Mesenchymal stem cell (in vitro differentiated cells and primary cell): ENCODE results near the gene BRD2.

Experiments
- DNase-seq: peaks from one replicate; pipeline ENCODE4 v3.0.0-alpha.2; 2013
- H2AFZ ChIP-seq: one replicate; pipeline ENCODE4 v1.6.1; 2013; ENCODE audit warnings: low read depth, mild to moderate bottlenecking, control low read depth, inconsistent platforms, low read length, moderate library complexity
- H2AK5ac ChIP-seq: 2 replicates; pipeline ENCODE4 v1.6.1; 2013; ENCODE audit warnings: low read length, moderate library complexity, mild to moderate bottlenecking, inconsistent platforms; ENCODE audit not compliant: severe bottlenecking
- H2BK120ac ChIP-seq: one replicate; pipeline ENCODE4 v1.6.1; 2013; ENCODE audit warnings: low read depth, mild to moderate bottlenecking, inconsistent platforms, low read length, moderate library complexity
- H2BK12ac ChIP-seq, 2 experiments: one replicate each; pipeline ENCODE4 v1.6.1; 2013; ENCODE audit warnings: inconsistent platforms in 2 of 2, low read length in 2 of 2, mild to moderate bottlenecking in 2 of 2, moderate library complexity in 2 of 2, control low read depth in 1 of 2
- H2BK15ac ChIP-seq: one replicate; pipeline ENCODE4 v1.6.1; 2013; ENCODE audit warnings: mild to moderate bottlenecking, low read depth, inconsistent platforms; ENCODE audit not compliant: poor library complexity, severe bottlenecking
- H2BK5ac ChIP-seq: 2 replicates; pipeline ENCODE4 v1.6.1; 2013; ENCODE audit warnings: low read depth, mild to moderate bottlenecking, low read length, control low read depth, inconsistent platforms; ENCODE audit not compliant: poor library complexity, severe bottlenecking
- H3K14ac ChIP-seq, 2 experiments: one replicate each; pipeline ENCODE4 v1.6.1; 2013; ENCODE audit warnings: inconsistent platforms in 2 of 2, low read length in 2 of 2, control low read depth in 1 of 2, mild to moderate bottlenecking in 1 of 2, moderate library complexity in 1 of 2
- H3K18ac ChIP-seq, 2 experiments: one replicate each; pipeline ENCODE4 v1.6.1; 2013; ENCODE audit warnings: inconsistent platforms in 2 of 2, low read length in 2 of 2, control low read depth in 1 of 2, low read depth in 1 of 2, mild to moderate bottlenecking in 1 of 2
- H3K23ac ChIP-seq, 2 experiments: one replicate each; pipeline ENCODE4 v1.6.1; 2013; ENCODE audit warnings: inconsistent platforms in 2 of 2, low read length in 2 of 2, mild to moderate bottlenecking in 2 of 2, moderate library complexity in 2 of 2, control low read depth in 1 of 2
- H3K27ac ChIP-seq: 2 replicates; pipeline ENCODE4 v1.5.1; 2013; ENCODE audit warnings: mild to moderate bottlenecking, moderate library complexity, low read length, control low read depth, inconsistent platforms; ENCODE audit not compliant: poor library complexity, severe bottlenecking
- H3K27me3 ChIP-seq, 2 experiments: 2 replicates each; pipeline versions ENCODE4 v1.6.1 to v1.7.0; 2013; ENCODE audit warnings: low read length in 2 of 2, mild to moderate bottlenecking in 2 of 2, moderate library complexity in 2 of 2, control low read depth in 1 of 2, inconsistent platforms in 1 of 2; ENCODE audit not compliant: control insufficient read depth in 1 of 2, insufficient read depth in 1 of 2
- H3K36me3 ChIP-seq, 2 experiments: 2 replicates each; pipeline versions ENCODE4 v1.6.1 to v1.7.0; 2013; ENCODE audit warnings: low read length in 2 of 2, control low read depth in 1 of 2, inconsistent platforms in 1 of 2, low read depth in 1 of 2, mild to moderate bottlenecking in 1 of 2; ENCODE audit not compliant: insufficient read depth in 2 of 2, control insufficient read depth in 1 of 2
- H3K4ac ChIP-seq, 2 experiments: one replicate each; pipeline ENCODE4 v1.6.1; 2013; ENCODE audit warnings: inconsistent platforms in 2 of 2, low read length in 2 of 2, mild to moderate bottlenecking in 2 of 2, moderate library complexity in 2 of 2, control low read depth in 1 of 2, low read depth in 1 of 2
- H3K4me1 ChIP-seq: 2 replicates; pipeline ENCODE4 v1.6.1; 2013; ENCODE audit warnings: low read depth, low read length, control low read depth; ENCODE audit not compliant: control insufficient read depth, insufficient read depth
- H3K4me2 ChIP-seq: 2 replicates; pipeline ENCODE4 v1.6.1; 2013; ENCODE audit warnings: low read length, mild to moderate bottlenecking, inconsistent platforms; ENCODE audit not compliant: poor library complexity, severe bottlenecking
- H3K4me3 ChIP-seq, 2 experiments: 2 replicates each; pipeline versions ENCODE4 v1.5.1 to v1.7.0; 2013; ENCODE audit warnings: low read length in 2 of 2, mild to moderate bottlenecking in 2 of 2, control low read depth in 1 of 2, low read depth in 1 of 2; ENCODE audit not compliant: insufficient read depth in 1 of 2
- H3K79me1 ChIP-seq: replicated peaks from 2 replicates; pipeline ENCODE4 v1.6.1; 2013; ENCODE audit warnings: mild to moderate bottlenecking, control low read depth, low read length, inconsistent platforms; ENCODE audit not compliant: poor library complexity, severe bottlenecking
- H3K9ac ChIP-seq: 2 replicates; pipeline ENCODE4 v1.7.0; 2013; ENCODE audit warnings: mild to moderate bottlenecking, low read length, moderate library complexity
- H3K9me3 ChIP-seq: 2 replicates; pipeline ENCODE4 v1.7.0; 2013; ENCODE audit warnings: mild to moderate bottlenecking, low read length; ENCODE audit not compliant: control insufficient read depth
- H4K8ac ChIP-seq: one replicate; pipeline ENCODE4 v1.6.1; 2013; ENCODE audit warnings: inconsistent platforms, mild to moderate bottlenecking, low read length, moderate library complexity
- H4K91ac ChIP-seq: one replicate; pipeline ENCODE4 v1.6.1; 2013; ENCODE audit warnings: mild to moderate bottlenecking, low read length, inconsistent platforms
- WGBS: methylation state at CpG from one replicate; pipeline ENCODE4 v1.1.7; 2013; ENCODE audit warnings: mixed read lengths; 5-methylcytosine and 5-hydroxymethylcytosine counted together

BRD2 gene

DNA sequence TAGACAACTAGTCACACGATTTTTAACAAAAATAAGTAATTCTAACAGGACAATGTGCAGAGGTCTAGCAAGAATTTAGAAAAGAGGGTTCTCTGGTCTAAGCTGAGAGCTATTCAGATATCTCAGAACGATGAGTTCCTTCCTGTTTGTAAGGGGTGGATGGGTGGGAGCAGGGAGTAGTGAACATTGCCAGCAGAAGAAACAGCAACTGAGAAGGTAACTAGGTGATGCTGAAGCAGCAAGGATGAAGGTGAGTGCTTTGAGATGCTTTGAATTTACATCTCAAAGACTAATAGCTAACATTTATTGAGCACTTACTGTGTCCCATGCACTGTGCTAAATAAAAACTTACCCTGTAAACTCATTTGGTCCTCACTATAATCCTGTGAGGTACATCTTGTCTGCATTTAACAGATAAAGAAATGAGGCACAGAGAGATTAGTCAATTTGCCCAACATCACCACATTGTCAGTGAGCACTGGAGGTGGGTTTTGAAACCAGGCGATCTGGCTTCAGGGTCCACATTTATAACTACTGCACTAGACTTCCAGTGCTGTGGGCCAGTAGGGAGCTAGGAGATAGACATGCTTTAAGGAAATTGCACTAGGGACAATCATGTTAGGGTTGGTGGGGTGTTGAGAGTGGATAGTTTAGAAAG lies 15.7 kb downstream of the BRD2 start:
- Histone ChIP-seq H2BK120ac (no peak overlapping the region), H4K91ac (no peak overlapping the region), H3K27ac (no peak overlapping the region), H3K18ac (no peak overlapping the region), H2AK5ac (no peak overlapping the region), H3K4me1 (peaks cover 6% of the 10 kb centered on the region), H3K4me2 (no peak overlapping the region), H3K79me1 (no peaks in the 10 kb centered on the region), H3K4ac (no peak overlapping the region), H3K14ac (no peak overlapping the region), H3K36me3 (peaks cover 21 to 53% of the 10 kb centered on the region in 2 experiments), H2AFZ (no peak overlapping the region), H4K8ac (no peak overlapping the region), H3K27me3 (peaks cover 0 to 8% of the 10 kb centered on the region in 2 experiments), H3K23ac (no peak overlapping the region), H3K4me3 (no peak overlapping the region), H3K9me3 (no peaks in the 10 kb centered on the region), H2BK5ac (no peak overlapping the region), H3K9ac (peak overlapping the region; percentile 49), H2BK15ac (no peak overlapping the region), H2BK12ac (no peak overlapping the region)
- WGBS, result 73% methylated on average over 2 of the region's 3 CpGs
- peak; percentile 11 for DNase-seq

DNA sequence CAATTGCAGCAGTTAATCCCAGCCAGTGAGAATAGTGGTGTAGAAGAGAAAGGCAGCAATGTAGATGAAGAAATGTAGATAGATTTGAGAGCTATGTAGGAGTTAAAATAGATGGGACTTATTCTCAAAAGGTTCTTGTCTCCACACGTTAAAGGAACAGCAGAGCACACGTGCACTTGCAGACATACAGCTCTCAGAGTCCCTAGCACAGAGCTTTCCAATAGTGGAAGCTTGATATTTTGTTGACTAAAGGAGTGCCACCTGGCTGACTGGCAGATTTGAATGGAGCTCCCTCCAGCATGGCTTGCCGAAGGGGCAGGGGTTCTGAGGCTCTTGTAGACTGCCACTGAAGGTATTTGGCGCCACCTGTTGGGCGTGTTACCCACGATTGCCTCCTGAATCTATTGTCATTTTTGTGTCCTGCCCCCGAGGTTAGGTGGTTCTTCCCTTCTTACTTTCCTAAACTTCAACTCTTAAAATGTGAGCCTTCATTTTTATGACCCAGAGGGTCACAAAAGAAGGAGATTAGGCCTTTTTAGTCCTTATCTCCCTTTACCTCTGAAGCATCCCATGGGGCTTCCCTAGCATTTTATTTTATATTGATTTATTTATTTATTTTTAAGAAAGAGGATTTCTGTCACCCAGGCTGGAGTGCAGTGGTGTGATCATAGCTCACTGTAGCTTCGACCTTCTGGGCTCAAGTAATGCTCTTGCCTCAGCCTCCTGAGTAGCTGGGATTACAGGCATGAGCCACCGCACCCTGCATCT lies 16.4 kb downstream of the BRD2 start:
- H3K4me3 ChIP-seq, result no peak overlapping the region
- H3K4me2 ChIP-seq, result no peak overlapping the region
- peak overlapping the region; percentile 49 for H3K9ac ChIP-seq
- no peak overlapping the region for H4K91ac ChIP-seq
- no peak overlapping the region for H2AK5ac ChIP-seq
- no peak overlapping the region for H3K4ac ChIP-seq
- H3K36me3 ChIP-seq, result peaks cover 17 to 46% of the 10 kb centered on the region in 2 experiments
- peak; percentile 84 for DNase-seq
- H2BK12ac ChIP-seq, result no peak overlapping the region
- no peak overlapping the region for H2BK15ac ChIP-seq
- 13% methylated on average over 9 of the region's 9 CpGs for WGBS
- H3K79me1 ChIP-seq, result no peaks in the 10 kb centered on the region
- peaks cover 6% of the 10 kb centered on the region for H3K4me1 ChIP-seq
- no peak overlapping the region for H2BK5ac ChIP-seq
- H2AFZ ChIP-seq, result no peak overlapping the region
- H2BK120ac ChIP-seq, result no peak overlapping the region
- no peak overlapping the region for H3K23ac ChIP-seq
- H3K27ac ChIP-seq, result no peak overlapping the region
- H3K18ac ChIP-seq, result no peak overlapping the region
- no peak overlapping the region for H4K8ac ChIP-seq
- no peaks in the 10 kb centered on the region for H3K9me3 ChIP-seq
- no peak overlapping the region for H3K14ac ChIP-seq
- peaks cover 0 to 8% of the 10 kb centered on the region in 2 experiments for H3K27me3 ChIP-seq

DNA sequence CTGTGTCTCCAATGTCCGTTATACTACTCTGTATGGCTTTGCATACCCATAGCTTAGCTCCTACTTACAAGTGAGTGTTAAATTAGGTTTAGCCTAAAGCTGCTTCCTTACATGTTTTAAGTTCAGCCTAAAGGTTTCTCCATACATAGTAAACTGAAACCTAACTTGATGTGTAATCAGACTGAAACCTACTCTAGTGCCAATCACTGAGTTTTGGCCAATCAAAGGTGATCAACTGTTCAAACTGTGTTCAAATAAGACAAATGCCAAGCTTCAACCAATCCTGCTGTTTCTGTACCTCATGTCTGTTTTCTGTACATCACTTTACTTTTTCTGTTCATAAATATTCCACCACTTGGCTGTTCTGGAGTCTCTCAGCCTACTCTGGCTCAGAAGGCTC lies 21.0 kb downstream of the BRD2 start:
- H2BK5ac ChIP-seq, result no peak overlapping the region
- no peak for DNase-seq
- H2BK120ac ChIP-seq, result no peak overlapping the region
- no peak overlapping the region for H4K8ac ChIP-seq
- H2BK12ac ChIP-seq, result no peak overlapping the region
- H3K27me3 ChIP-seq, result peaks cover 0 to 12% of the 10 kb centered on the region in 2 experiments
- no peak overlapping the region for H2BK15ac ChIP-seq
- H3K23ac ChIP-seq, result no peak overlapping the region
- no peaks in the 10 kb centered on the region for H3K4me1 ChIP-seq
- WGBS, result no CpG with 5 or more reads among the region's 1 CpG
- no peak overlapping the region for H3K9ac ChIP-seq
- H3K9me3 ChIP-seq, result no peaks in the 10 kb centered on the region
- H3K4ac ChIP-seq, result no peak overlapping the region
- no peak overlapping the region for H2AK5ac ChIP-seq
- no peaks in the 10 kb centered on the region for H3K79me1 ChIP-seq
- no peak overlapping the region for H3K27ac ChIP-seq
- no peak overlapping the region for H2AFZ ChIP-seq
- no peak overlapping the region for H3K14ac ChIP-seq
- H3K18ac ChIP-seq, result no peak overlapping the region
- no peak overlapping the region for H3K4me2 ChIP-seq
- peaks cover 0 to under 1% of the 10 kb centered on the region in 2 experiments for H3K36me3 ChIP-seq
- no peak overlapping the region for H4K91ac ChIP-seq
- no peak overlapping the region for H3K4me3 ChIP-seq

DNA sequence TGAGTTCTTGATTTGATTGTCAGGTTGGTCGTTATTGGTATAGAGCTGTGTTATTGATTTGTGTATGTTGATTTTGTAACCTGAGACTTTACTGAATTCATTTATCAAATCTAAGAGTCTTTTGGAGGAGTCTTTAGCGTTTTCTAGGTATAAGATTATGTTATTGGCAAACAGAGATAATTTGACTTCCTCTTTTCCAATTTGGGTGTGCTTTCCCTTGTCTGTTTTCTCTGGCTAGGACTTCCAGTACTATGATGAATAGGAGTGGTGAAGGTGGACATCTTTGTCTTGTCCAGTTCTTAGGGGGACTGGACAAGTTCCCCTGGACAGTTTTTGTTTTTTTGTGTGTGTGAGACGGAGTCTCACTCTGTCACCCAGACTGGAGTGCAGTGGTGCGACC lies 23.6 kb downstream of the BRD2 start:
- Histone ChIP-seq H3K14ac (no peak overlapping the region), H3K4ac (no peak overlapping the region), H2BK12ac (no peak overlapping the region), H2AFZ (no peak overlapping the region), H4K91ac (no peak overlapping the region), H3K4me2 (no peak overlapping the region), H3K36me3 (no peaks in the 10 kb centered on the region), H2BK15ac (no peak overlapping the region), H3K9me3 (no peaks in the 10 kb centered on the region), H3K27me3 (peaks cover 9 to 12% of the 10 kb centered on the region in 2 experiments), H3K18ac (no peak overlapping the region), H3K4me3 (no peak overlapping the region), H3K9ac (no peak overlapping the region), H2AK5ac (no peak overlapping the region), H3K4me1 (no peaks in the 10 kb centered on the region), H2BK5ac (no peak overlapping the region), H3K79me1 (no peaks in the 10 kb centered on the region), H3K27ac (no peak overlapping the region), H3K23ac (no peak overlapping the region), H4K8ac (no peak overlapping the region), H2BK120ac (no peak overlapping the region)
- 80% methylated on average over 3 of the region's 4 CpGs for WGBS
- DNase-seq, result no peak
